ENCODE data around the gene BRAF. TPM values are rescaled to one million over a fixed set of nuclear protein-coding genes. Genes with fewer than 3 reads are reported as not detected.
"Not testable (repeated sequence)": the region's sequence is repeated elsewhere in the genome, so short reads cannot be mapped to it uniquely, and the experiment has no call there.

Gene BRAF
- polyA plus RNA-seq, 6 donors from 2014 or later: 14.8 to 27.9 (median 21.1) TPM

- no peak for ATAC-seq (ENCODE audit: low read depth in 2 of 2)
- Mint-ChIP-seq H3K27me3 (no peaks in the 10 kb centered on the region), H3K9me3 (peaks cover 0 to 10% (median 0%) of the 10 kb centered on the region in 7 donors), H3K27ac (peak overlapping the region in 2 of 6 donors; percentile 8 to 67), H3K4me3 (peak overlapping the region in 1 of 8 donors; percentile 22), H3K36me3 (peaks cover 14% of the 10 kb centered on the region in 2 donors), H3K4me1 (peaks cover 39 to 62% (median 54%) of the 10 kb centered on the region in 3 donors)
- no peak for DNase-seq
Measured at GRCh38 chr7:140863867-140864266, 60.9 kb downstream of the BRAF start.

GRCh38 chr7:140863184-140863583 lies 61.5 kb downstream of the BRAF start:
- Mint-ChIP-seq H3K4me1 (peaks cover 35 to 59% (median 51%) of the 10 kb centered on the region in 3 donors), H3K36me3 (peaks cover 14% of the 10 kb centered on the region in 2 donors), H3K27ac (no peak overlapping the region), H3K4me3 (no peak overlapping the region), H3K9me3 (peaks cover 0 to 10% (median 0%) of the 10 kb centered on the region in 7 donors), H3K27me3 (no peaks in the 10 kb centered on the region)
- no peak for ATAC-seq (ENCODE audit: low read depth in 2 of 2)
- DNase-seq: no peak

DNA sequence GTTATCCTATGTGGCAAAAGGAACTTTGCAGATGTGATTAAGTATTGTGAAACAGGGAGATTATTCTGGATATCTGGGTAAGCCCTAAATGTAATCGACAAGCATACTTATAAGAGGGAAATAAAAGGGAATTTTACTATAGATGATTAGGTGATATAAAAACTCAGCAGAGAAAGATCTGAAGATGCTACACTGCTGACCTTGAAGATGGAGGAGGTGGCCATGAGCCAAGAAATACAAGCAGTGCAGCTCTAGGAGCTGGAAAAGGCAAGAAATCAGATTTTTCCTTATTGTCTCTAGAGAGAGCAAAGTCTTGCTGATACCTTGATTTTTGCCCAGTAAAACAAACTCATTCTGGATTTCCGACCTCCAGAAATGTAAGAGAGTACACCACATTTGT lies 67.7 kb downstream of the BRAF start:
- Mint-ChIP-seq H3K36me3 (peaks cover 0 to 4% of the 10 kb centered on the region in 2 donors), H3K9me3 (no peaks in the 10 kb centered on the region), H3K27ac (peak overlapping the region in 2 of 6 donors; percentile 6 to 11), H3K4me1 (peaks cover 40 to 50% (median 43%) of the 10 kb centered on the region in 3 donors), H3K27me3 (no peaks in the 10 kb centered on the region), H3K4me3 (no peak overlapping the region)
- ATAC-seq (ENCODE audit: low read depth in 2 of 2) (no peak), DNase-seq (no peak)

GRCh38 chr7:140841166-140841715 lies 83.5 kb downstream of the BRAF start:
- no peak overlapping the region for H3K4me3 Mint-ChIP-seq
- ATAC-seq (ENCODE audit: low read depth in 2 of 2): no peak
- peak overlapping the region in 1 of 6 donors; percentile 82 for H3K27ac Mint-ChIP-seq
- H3K9me3 Mint-ChIP-seq: peaks cover 0 to 2% (median 0%) of the 10 kb centered on the region in 7 donors
- DNase-seq: no peak
- no peaks in the 10 kb centered on the region for H3K27me3 Mint-ChIP-seq
- peaks cover 3 to 34% of the 10 kb centered on the region in 2 donors for H3K36me3 Mint-ChIP-seq
- peaks cover 0 to 4% (median 0%) of the 10 kb centered on the region in 3 donors for H3K4me1 Mint-ChIP-seq

DNA sequence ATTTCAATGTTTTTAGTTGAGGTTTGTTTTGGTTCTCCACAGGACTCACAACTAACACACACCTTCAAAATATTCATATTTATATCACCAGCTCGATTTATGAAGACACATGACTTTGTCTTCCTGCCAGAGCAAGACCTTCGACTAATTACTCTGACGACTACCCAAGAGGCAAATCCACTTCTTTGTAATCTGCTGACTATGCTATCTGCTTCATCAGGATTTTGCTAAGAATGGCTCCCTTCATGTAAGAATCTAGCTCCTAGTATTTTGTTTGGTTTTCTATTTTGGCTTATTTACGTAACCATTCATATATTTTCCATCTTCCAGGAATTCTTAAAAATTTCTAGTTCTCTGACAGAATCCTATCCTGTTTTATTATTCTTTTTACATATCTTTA lies 93.0 kb downstream of the BRAF start:
- peak overlapping the region in 2 of 6 donors; percentile 51 to 56 for H3K27ac Mint-ChIP-seq
- H3K4me3 Mint-ChIP-seq: no peak overlapping the region
- no peak for DNase-seq
- peaks cover 0 to 8% (median 0%) of the 10 kb centered on the region in 3 donors for H3K4me1 Mint-ChIP-seq
- H3K27me3 Mint-ChIP-seq: no peaks in the 10 kb centered on the region
- no peak for ATAC-seq (ENCODE audit: low read depth in 2 of 2)
- no peaks in the 10 kb centered on the region for H3K9me3 Mint-ChIP-seq
- peaks cover 7 to 39% of the 10 kb centered on the region in 2 donors for H3K36me3 Mint-ChIP-seq

- Mint-ChIP-seq H3K4me1 (peaks cover 0 to 8% (median 0%) of the 10 kb centered on the region in 3 donors), H3K36me3 (peaks cover 7 to 44% of the 10 kb centered on the region in 2 donors), H3K27ac (peak overlapping the region in 2 of 6 donors; percentile 2 to 12), H3K9me3 (no peaks in the 10 kb centered on the region), H3K4me3 (no peak overlapping the region), H3K27me3 (no peaks in the 10 kb centered on the region)
- ATAC-seq (ENCODE audit: low read depth in 2 of 2) (no peak), DNase-seq (no peak)
Measured at GRCh38 chr7:140829720-140830119, 95.0 kb downstream of the BRAF start.

DNA sequence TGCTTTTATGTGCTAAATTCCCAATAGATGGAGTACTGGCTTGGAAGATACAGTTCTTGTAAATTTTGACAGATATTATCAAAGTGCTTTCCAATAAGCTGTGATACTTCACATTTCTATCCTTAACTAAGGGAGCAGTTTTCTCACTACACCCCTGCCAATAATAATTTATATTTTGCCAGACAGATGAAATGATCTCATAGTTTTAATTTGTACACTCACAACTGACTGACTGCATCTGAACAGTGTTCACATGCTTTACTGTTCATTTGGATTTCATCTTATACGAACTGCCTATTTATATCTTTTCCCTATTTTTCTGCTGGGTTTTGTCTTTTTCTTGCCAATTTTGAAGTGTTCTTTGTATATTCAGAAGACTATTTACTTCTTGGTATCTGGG lies 96.0 kb downstream of the BRAF start:
- Mint-ChIP-seq H3K27ac (peak overlapping the region in 1 of 6 donors; percentile 4), H3K36me3 (peaks cover 7 to 39% of the 10 kb centered on the region in 2 donors), H3K4me1 (peaks cover 0 to 8% (median 0%) of the 10 kb centered on the region in 3 donors), H3K4me3 (no peak overlapping the region), H3K27me3 (no peaks in the 10 kb centered on the region), H3K9me3 (no peaks in the 10 kb centered on the region)
- no peak for DNase-seq
- no peak for ATAC-seq (ENCODE audit: low read depth in 2 of 2)

DNA sequence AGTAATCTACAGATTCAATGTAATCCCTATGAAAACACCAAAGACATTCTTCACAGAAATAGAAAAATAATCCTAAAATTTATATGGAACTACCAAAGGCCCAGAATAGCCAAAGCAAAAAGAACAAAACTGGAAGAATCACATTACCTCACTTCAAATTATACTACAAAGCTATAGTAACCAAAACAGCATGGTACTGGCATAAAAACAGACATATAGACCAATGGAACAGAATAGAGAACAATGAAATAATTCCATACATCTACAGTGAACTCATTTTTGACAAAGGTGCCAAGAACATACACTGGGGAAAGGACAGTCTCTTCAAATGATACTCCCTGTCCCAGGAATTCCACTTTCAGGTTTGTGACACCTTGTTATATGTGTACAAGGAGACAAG lies 107.3 kb downstream of the BRAF start:
- not testable (repeated sequence) for ATAC-seq (ENCODE audit: low read depth in 2 of 2); H3K27me3 Mint-ChIP-seq; H3K4me1 Mint-ChIP-seq; H3K4me3 Mint-ChIP-seq; DNase-seq; H3K27ac Mint-ChIP-seq; H3K36me3 Mint-ChIP-seq
- peaks cover 0 to 10% (median 8%) of the 10 kb centered on the region in 7 donors for H3K9me3 Mint-ChIP-seq

GRCh38 chr7:140810830-140811556 lies 113.7 kb downstream of the BRAF start:
- DNase-seq (peak; percentile 59), ATAC-seq (ENCODE audit: low read depth in 2 of 2) (peak; percentile 77 to 89)
- no peak overlapping the region for H3K4me3 Mint-ChIP-seq
- peaks cover 0 to 2% of the 10 kb centered on the region in 2 donors for H3K36me3 Mint-ChIP-seq
- H3K27ac Mint-ChIP-seq: peak overlapping the region in 4 of 6 donors; percentile 40 to 97 (median 66)
- no peaks in the 10 kb centered on the region for H3K9me3 Mint-ChIP-seq
- peaks cover 2 to 13% (median 10%) of the 10 kb centered on the region in 3 donors for H3K4me1 Mint-ChIP-seq
- H3K27me3 Mint-ChIP-seq: no peaks in the 10 kb centered on the region

DNA sequence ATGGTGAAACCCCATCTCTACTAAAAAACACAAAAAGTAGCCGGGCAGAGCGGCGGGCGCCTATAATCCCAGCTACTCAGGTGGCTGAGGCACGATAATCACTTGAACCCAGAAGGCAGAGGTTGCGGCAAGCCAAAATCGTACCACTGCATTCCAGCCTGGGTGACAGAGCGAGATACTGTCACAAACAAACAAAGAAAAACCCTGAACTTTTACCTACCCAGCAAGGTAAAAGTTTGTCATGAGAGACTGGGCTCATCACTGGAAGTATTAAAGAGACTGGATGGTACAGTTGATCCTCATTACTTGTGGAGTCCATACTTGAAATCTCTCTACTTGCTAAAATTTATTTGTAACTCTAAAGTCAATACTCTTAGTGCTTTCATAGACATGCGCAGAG lies 114.3 kb downstream of the BRAF start:
- H3K27ac Mint-ChIP-seq: peak overlapping the region in 2 of 6 donors; percentile 46 to 62
- no peaks in the 10 kb centered on the region for H3K27me3 Mint-ChIP-seq
- H3K36me3 Mint-ChIP-seq: peaks cover 0 to 5% of the 10 kb centered on the region in 2 donors
- H3K4me3 Mint-ChIP-seq: peak overlapping the region in 1 of 8 donors; percentile 56
- ATAC-seq (ENCODE audit: low read depth in 2 of 2) (no peak), DNase-seq (no peak)
- H3K9me3 Mint-ChIP-seq: no peaks in the 10 kb centered on the region
- peaks cover 2 to 13% (median 10%) of the 10 kb centered on the region in 3 donors for H3K4me1 Mint-ChIP-seq

DNA sequence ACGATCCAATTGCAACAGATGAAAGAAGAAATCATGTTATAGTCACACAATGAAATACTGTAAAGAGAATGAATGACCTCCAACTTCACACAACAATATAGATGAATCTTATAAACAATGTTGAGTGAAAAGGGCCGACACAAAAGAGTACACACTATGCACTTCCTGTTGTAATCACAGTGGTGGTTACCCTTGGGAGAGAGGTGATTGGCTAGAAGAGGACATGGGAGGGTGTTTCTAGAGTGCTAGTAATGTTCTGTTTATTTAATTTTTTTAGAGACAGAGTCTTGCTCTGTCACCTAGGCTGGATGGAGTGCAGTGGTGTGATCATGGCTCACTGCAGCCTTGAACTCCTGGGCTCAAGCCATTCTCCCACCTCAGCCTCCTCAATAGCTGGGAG lies 145.8 kb downstream of the BRAF start:
- DNase-seq (no peak), ATAC-seq (ENCODE audit: low read depth in 2 of 2) (no peak)
- Mint-ChIP-seq H3K4me1 (peaks cover 0 to 4% (median 0%) of the 10 kb centered on the region in 3 donors), H3K9me3 (no peaks in the 10 kb centered on the region), H3K36me3 (peaks cover 8 to 33% of the 10 kb centered on the region in 2 donors), H3K27me3 (no peaks in the 10 kb centered on the region), H3K27ac (peak overlapping the region in 1 of 6 donors; percentile 26), H3K4me3 (no peak overlapping the region)

- DNase-seq: no peak
- peaks cover 0 to 4% (median 0%) of the 10 kb centered on the region in 3 donors for H3K4me1 Mint-ChIP-seq
- H3K27me3 Mint-ChIP-seq: no peaks in the 10 kb centered on the region
- H3K36me3 Mint-ChIP-seq: peaks cover 8 to 33% of the 10 kb centered on the region in 2 donors
- no peak for ATAC-seq (ENCODE audit: low read depth in 2 of 2)
- H3K4me3 Mint-ChIP-seq: no peak overlapping the region
- no peaks in the 10 kb centered on the region for H3K9me3 Mint-ChIP-seq
- no peak overlapping the region for H3K27ac Mint-ChIP-seq
Measured at GRCh38 chr7:140778568-140778967, 146.2 kb downstream of the BRAF start.

DNA sequence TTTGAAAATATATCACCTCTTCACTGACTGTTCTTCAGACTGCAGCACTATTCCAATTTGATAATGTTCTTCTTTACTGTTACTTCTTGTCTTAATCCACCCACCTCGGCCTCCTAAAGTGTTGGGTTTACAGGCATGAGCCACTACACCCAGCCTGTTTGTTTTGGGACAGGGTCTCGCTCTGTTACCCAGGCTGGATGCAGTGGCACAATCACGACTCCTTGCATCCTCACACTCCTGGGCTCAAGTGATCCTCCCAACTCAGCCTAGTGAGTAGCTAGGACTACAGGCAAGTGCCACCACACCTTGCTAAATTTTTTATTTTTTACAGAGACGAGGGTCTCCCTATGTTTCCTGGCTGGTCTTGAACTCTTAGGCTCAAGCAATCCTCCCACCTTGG lies 150.4 kb downstream of the BRAF start:
- no peak for ATAC-seq (ENCODE audit: low read depth in 2 of 2)
- Mint-ChIP-seq H3K27ac (peak overlapping the region in 3 of 6 donors; percentile 6 to 49 (median 12)), H3K9me3 (no peaks in the 10 kb centered on the region), H3K36me3 (peaks cover 17 to 39% of the 10 kb centered on the region in 2 donors), H3K4me3 (no peak overlapping the region), H3K27me3 (no peaks in the 10 kb centered on the region), H3K4me1 (peaks cover 0 to 4% (median 0%) of the 10 kb centered on the region in 3 donors)
- no peak for DNase-seq

DNA sequence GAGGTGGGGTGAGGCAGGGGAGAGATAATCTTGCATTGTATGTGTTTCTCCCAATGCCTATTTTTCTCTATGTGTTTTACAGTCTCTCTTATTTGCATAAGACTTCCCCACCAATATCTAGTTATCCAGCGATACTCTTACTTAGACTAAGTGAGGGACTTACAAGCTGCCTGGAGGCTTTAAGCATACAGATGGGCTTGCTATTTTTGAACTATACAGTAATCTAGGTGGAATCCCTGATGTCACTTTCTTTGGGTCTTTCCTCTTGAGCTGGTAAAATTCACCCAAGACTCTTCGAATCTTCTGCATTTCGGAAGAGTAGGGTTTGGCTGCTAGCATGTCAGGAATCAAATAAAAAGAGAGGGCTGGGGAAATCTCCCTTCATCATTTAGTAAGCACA lies 151.6 kb downstream of the BRAF start:
- no peaks in the 10 kb centered on the region for H3K27me3 Mint-ChIP-seq
- no peak overlapping the region for H3K4me3 Mint-ChIP-seq
- no peaks in the 10 kb centered on the region for H3K9me3 Mint-ChIP-seq
- DNase-seq (no peak), ATAC-seq (ENCODE audit: low read depth in 2 of 2) (no peak)
- H3K27ac Mint-ChIP-seq: peak overlapping the region in 1 of 6 donors; percentile 26
- H3K36me3 Mint-ChIP-seq: peaks cover 10 to 44% of the 10 kb centered on the region in 2 donors
- no peaks in the 10 kb centered on the region for H3K4me1 Mint-ChIP-seq
